Aorta (tissue), 5 donors: ENCODE data around the gene PPP1R15A. TPM values are rescaled to one million over a fixed set of nuclear protein-coding genes. Genes with fewer than 3 reads are reported as not detected.
A peak's percentile ranks its signal among the peaks of the same experiment; 100 is the strongest.
"Not testable (repeated sequence)": the region's sequence is repeated elsewhere in the genome, so short reads cannot be mapped to it uniquely, and the experiment has no call there.

Source experiments
- ATAC-seq: fragments of 200-7000 bp; cut with Tn5 transposase; one replicate; pipeline ENCODE4 v1.9.1; 2022; ENCODE audit warnings: moderate library complexity; ENCODE audit not compliant: low FRiP score
- DNase-seq, 2 donors: peaks; one replicate each; pipeline ENCODE4 v3.0.0-alpha.2; 2020
- H3K27ac ChIP-seq, 2 donors: one replicate each; pipeline ENCODE4 v1.5.1; 2013; ENCODE audit warnings: low read length in 2 of 2, mild to moderate bottlenecking in 2 of 2, moderate library complexity in 2 of 2, control low read depth in 1 of 2, inconsistent platforms in 1 of 2, low read depth in 1 of 2
- H3K27me3 ChIP-seq, 2 donors: one replicate each; pipeline ENCODE4 v1.6.1; 2013; ENCODE audit warnings: control low read depth in 1 of 2, low read length in 1 of 2, mild to moderate bottlenecking in 1 of 2, moderate library complexity in 1 of 2; ENCODE audit not compliant: insufficient read depth in 2 of 2, control insufficient read depth in 1 of 2
- H3K36me3 ChIP-seq, 2 donors: one replicate each; pipeline ENCODE4 v1.6.1; 2013; ENCODE audit warnings: control low read depth in 1 of 2, low read length in 1 of 2, mild to moderate bottlenecking in 1 of 2; ENCODE audit not compliant: insufficient read depth in 2 of 2, control insufficient read depth in 1 of 2
- H3K4me1 ChIP-seq, 2 donors: one replicate each; pipeline ENCODE4 v1.6.1; 2013; ENCODE audit warnings: low read length in 2 of 2, control low read depth in 1 of 2, mild to moderate bottlenecking in 1 of 2, moderate library complexity in 1 of 2; ENCODE audit not compliant: insufficient read depth in 2 of 2, control insufficient read depth in 1 of 2
- H3K4me3 ChIP-seq, 2 donors: one replicate each; pipeline ENCODE4 v1.5.1; 2013; ENCODE audit warnings: low read length in 2 of 2, control low read depth in 1 of 2, mild to moderate bottlenecking in 1 of 2
- H3K9me3 ChIP-seq: one replicate; pipeline ENCODE4 v1.6.1; 2013; ENCODE audit warnings: mild to moderate bottlenecking, low read length; ENCODE audit not compliant: control insufficient read depth
- WGBS, 2 donors: extraction: QIAGEN DNeasy Blood & Tissue Kit; methylation state at CpG; one replicate each; pipeline ENCODE4 v1.1.7; 2013; 5-methylcytosine and 5-hydroxymethylcytosine counted together
- intact Hi-C, 2 donors: fragments of 100-400 bp; cut with DNase I; formaldehyde crosslinking; loops; one replicate each; pipeline versions ENCODE4 v1.14.2 to v1.15.0; 2022
- polyA plus RNA-seq, 2 donors: library from polyadenylated mRNA; stranded (reverse); fragments of 200-250 nt; gene quantifications; one replicate each; pipeline ENCODE4 v1.2.3, GENCODE V29; 2013
- total RNA-seq, 2 donors: library from RNA; stranded (reverse); fragmentation: NEBNext Ultra II Directional; extraction: Animal tissue kit (Norgen Biotek cat#: 25700); gene quantifications; one replicate each; pipeline ENCODE4 v1.2.1, GENCODE V29; 2021
- donor health status: healthy with polysubstance abuse.
- donor health status: Bipolar disorder and iron deficiency.
- donor health status: DM: no; HTN: no; CAD: no.
- donor health status: DM: no; HTN: no; CAD: no.
- donor health status: DM: yes; HTN: yes; CAD: no.

Gene PPP1R15A
- total and polyA plus RNA-seq, 4 donors = 57.2 to 182 (median 80.1) TPM

GRCh38 chr19:48862827-48863226, 9.4 kb upstream of the PPP1R15A start:
- WGBS, 2 donors = 83 to 84% methylated on average over 7 of the region's 7 CpGs
- DNase-seq = no peak
- Histone ChIP-seq H3K27me3 (no peaks in the 10 kb centered on the region), H3K27ac (no peak overlapping the region), H3K4me3 (no peak overlapping the region), H3K4me1 (no peaks in the 10 kb centered on the region), H3K9me3 (no peaks in the 10 kb centered on the region), H3K36me3 (no peaks in the 10 kb centered on the region)
- ATAC-seq = no peak
- intact Hi-C loops = no loop called here

GRCh38 chr19:48866692-48867091, 5.5 kb upstream of the PPP1R15A start:
- Histone ChIP-seq H3K4me3 (no peak overlapping the region), H3K9me3 (no peaks in the 10 kb centered on the region), H3K4me1 (no peaks in the 10 kb centered on the region), H3K27ac (no peak overlapping the region), H3K27me3 (no peaks in the 10 kb centered on the region), H3K36me3 (no peaks in the 10 kb centered on the region)
- WGBS, 2 donors = 78 to 83% methylated on average over 6 of the region's 6 CpGs
- intact Hi-C loops = no loop called here
- no peak for DNase-seq
- no peak for ATAC-seq

GRCh38 chr19:48867123-48867745, 5.0 kb upstream of the PPP1R15A start:
- Histone ChIP-seq H3K4me3 (peak overlapping the region in 1 of 2 donors; percentile 36), H3K4me1 (no peaks in the 10 kb centered on the region), H3K27ac (no peak overlapping the region), H3K9me3 (no peaks in the 10 kb centered on the region), H3K36me3 (no peaks in the 10 kb centered on the region), H3K27me3 (no peaks in the 10 kb centered on the region)
- DNase-seq (no peak), ATAC-seq (no peak)
- intact Hi-C loops = no loop called here
- 43 to 51% methylated on average over 14 of the region's 14 CpGs for WGBS, 2 donors

GRCh38 chr19:48867746-48868113, 4.5 kb upstream of the PPP1R15A start:
- ATAC-seq (no peak), DNase-seq (no peak)
- H3K27ac ChIP-seq = peak overlapping the region in 1 of 2 donors; percentile 9
- no peaks in the 10 kb centered on the region for H3K9me3 ChIP-seq
- no peaks in the 10 kb centered on the region for H3K27me3 ChIP-seq
- no peaks in the 10 kb centered on the region for H3K4me1 ChIP-seq
- H3K4me3 ChIP-seq = peak overlapping the region in 1 of 2 donors; percentile 36
- 5 to 8% methylated on average over 6 to 7 of the region's 7 CpGs for WGBS, 2 donors
- H3K36me3 ChIP-seq = no peaks in the 10 kb centered on the region
- intact Hi-C loops = no loop called here

- H3K36me3 ChIP-seq = no peaks in the 10 kb centered on the region
- DNase-seq (peak; percentile 89 to 95), ATAC-seq (peak; percentile 42)
- H3K9me3 ChIP-seq = no peaks in the 10 kb centered on the region
- H3K27me3 ChIP-seq = no peaks in the 10 kb centered on the region
- 1 to 6% methylated on average over 11 of the region's 11 CpGs for WGBS, 2 donors
- H3K4me1 ChIP-seq = no peaks in the 10 kb centered on the region
- H3K27ac ChIP-seq = peak within 1 kb of the TSS; percentile 20 to 54
- peak within 1 kb of the TSS in 1 of 2 donors; percentile 36 for H3K4me3 ChIP-seq
- intact Hi-C loops = no loop called here
These were observed 3.9 kb upstream of the PPP1R15A start, which contains the start of gene PLEKHA4 for GRCh38 chr19:48868114-48868886. PLEKHA4 (minus strand) TSS chr19:48868617; CDS start chr19:48867620, 997 bp downstream.

- no peaks in the 10 kb centered on the region for H3K27me3 ChIP-seq
- no peak for ATAC-seq
These were observed 2.2 kb upstream of the PPP1R15A start for GRCh38 chr19:48870048-48870447.

GRCh38 chr19:48871471-48872181, 595 bp upstream of the PPP1R15A start:
- not testable (repeated sequence) for H3K4me3 ChIP-seq, DNase-seq, ATAC-seq, H3K4me1 ChIP-seq, H3K27me3 ChIP-seq, H3K9me3 ChIP-seq, H3K27ac ChIP-seq, H3K36me3 ChIP-seq
- WGBS, 2 donors = 82 to 85% methylated on average over 25 to 31 of the region's 31 CpGs
- intact Hi-C loops = loop anchor here (5.0 to 10.0 kb wide), 2 partner anchors 93 to 96 kb away; partner anchors contain the start of gene FTL (in 2 of the 2)

More at GRCh38 chr19:48870048-48870447, 2.2 kb upstream of the PPP1R15A start:
- H3K4me3 ChIP-seq = no peak overlapping the region
- no peaks in the 10 kb centered on the region for H3K4me1 ChIP-seq
- H3K36me3 ChIP-seq = peaks cover 0 to 4% of the 10 kb centered on the region in 2 donors
- H3K27ac ChIP-seq = no peak overlapping the region
- no peaks in the 10 kb centered on the region for H3K9me3 ChIP-seq
- DNase-seq = no peak
- 95 to 97% methylated on average over 9 of the region's 9 CpGs for WGBS, 2 donors
- intact Hi-C loops = loop anchor here (5.0 to 10.0 kb wide), 2 partner anchors 95 to 97 kb away; partner anchors contain the start of gene FTL (in 2 of the 2)

GRCh38 chr19:48872884-48873475, 759 bp downstream of the PPP1R15A start:
- ATAC-seq = peak; percentile 81
- H3K36me3 ChIP-seq = peaks cover 0 to 4% of the 10 kb centered on the region in 2 donors
- H3K4me1 ChIP-seq = no peaks in the 10 kb centered on the region
- peak; percentile 92 for DNase-seq
- H3K4me3 ChIP-seq = peak overlapping the region; percentile 29 to 99
- H3K27ac ChIP-seq = peak overlapping the region; percentile 71 to 93
- H3K9me3 ChIP-seq = no peaks in the 10 kb centered on the region
- 1% methylated on average over 14 of the region's 14 CpGs for WGBS, 2 donors
- intact Hi-C loops = loop anchor here (5.0 to 10.0 kb wide), 2 partner anchors 92 to 94 kb away; partner anchors contain the start of gene FTL (in 2 of the 2)
- H3K27me3 ChIP-seq = no peaks in the 10 kb centered on the region
